Activated CD8-positive, alpha-beta T cell treated with anti-CD3 and anti-CD28 coated beads for 36 hours (primary cell): Measurements from ENCODE around the gene PAIP1. TPM values are rescaled to one million over a fixed set of nuclear protein-coding genes. Genes with fewer than 3 reads are reported as not detected.

Experiments
- ATAC-seq: fragments of 200-7000 bp; cut with Tn5 transposase; one replicate; pipeline ENCODE4 v1.10.0; 2021; ENCODE audit warnings: mild to moderate bottlenecking, moderate library complexity
- CTCF ChIA-PET: fragments of 350-600 bp; sonication (Branson Sonifier 250); formaldehyde crosslinking; loops from one replicate; lab custom pipeline; 2021; ENCODE audit warnings: antibody characterized with exemption; lab: Charles Lee
- POLR2A ChIA-PET: fragments of 350-600 bp; sonication (Branson Sonifier 250); formaldehyde crosslinking; loops from one replicate; lab custom pipeline; 2021; ENCODE audit warnings: antibody characterized with exemption; lab: Charles Lee
- DNase-seq: peaks from one replicate; pipeline ENCODE4 v3.0.0-alpha.2; 2020
- H3K27ac Mint-ChIP-seq: one replicate; pipeline ENCODE4 v1.8.0; 2021; ENCODE audit warnings: mild to moderate bottlenecking, mixed read lengths
- H3K27me3 Mint-ChIP-seq: one replicate; pipeline ENCODE4 v1.8.0; 2021; ENCODE audit warnings: mixed read lengths
- H3K36me3 Mint-ChIP-seq: one replicate; pipeline ENCODE4 v1.8.0; 2021; ENCODE audit warnings: low read depth, mixed read lengths
- H3K4me1 Mint-ChIP-seq: one replicate; pipeline ENCODE4 v1.8.0; 2021; ENCODE audit warnings: low read depth, mixed read lengths
- H3K4me3 Mint-ChIP-seq: one replicate; pipeline ENCODE4 v1.8.0; 2021; ENCODE audit warnings: mild to moderate bottlenecking, moderate library complexity, mixed read lengths
- H3K9me3 Mint-ChIP-seq: one replicate; pipeline ENCODE4 v1.8.0; 2021; ENCODE audit warnings: mixed read lengths
- CTCF ChIP-seq: fragments of 200-600 bp; IDR thresholded peaks from one replicate; pipeline ENCODE4 v1.8.0; 2022; ENCODE audit warnings: antibody characterized with exemption, mild to moderate bottlenecking
- intact Hi-C: fragments of 100-400 bp; cut with micrococcal nuclease; formaldehyde crosslinking; loops from one replicate; pipeline ENCODE4 v1.10.0; 2022
- total RNA-seq, 2 experiments: library from RNA; stranded (reverse); gene quantifications; one replicate each; pipeline ENCODE4 v1.2.3, GENCODE V29; 2021

PAIP1 gene
- total RNA-seq, 2 experiments from 2014 or later = 43.6 to 44.6 TPM

GRCh38 chr5:43497311-43498104 is 59.4 kb downstream of the PAIP1 start:
- ATAC-seq = no peak
- Mint-ChIP-seq H3K9me3 (no peaks in the 10 kb centered on the region), H3K27ac (no peak overlapping the region), H3K27me3 (no peaks in the 10 kb centered on the region), H3K4me3 (no peak overlapping the region), H3K4me1 (no peaks in the 10 kb centered on the region), H3K36me3 (peaks cover 8% of the 10 kb centered on the region)
- ChIA-PET CTCF (interaction anchor here (1.1 kb wide), 1 partner anchor 13 kb away, joined by 4 read pairs; the partner anchor contains the start of gene TMEM267), POLR2A (no interaction called here)
- intact Hi-C loops = no loop called here
- TF ChIP-seq CTCF = no peak
- no peak for DNase-seq

GRCh38 chr5:43491326-43491725 is 65.6 kb downstream of the PAIP1 start:
- no peak for TF ChIP-seq CTCF
- POLR2A ChIA-PET = no interaction called here
- Mint-ChIP-seq H3K4me1 (peaks cover 4% of the 10 kb centered on the region), H3K9me3 (no peaks in the 10 kb centered on the region), H3K27ac (no peak overlapping the region), H3K36me3 (peaks cover 26% of the 10 kb centered on the region), H3K4me3 (no peak overlapping the region), H3K27me3 (no peaks in the 10 kb centered on the region)
- CTCF ChIA-PET = interaction anchor here (1.0 kb wide), 1 partner anchor 102 kb away, joined by 3 read pairs; no protein-coding TSS in a partner anchor
- intact Hi-C loops = no loop called here
- ATAC-seq (no peak), DNase-seq (no peak)

- Mint-ChIP-seq H3K4me3 (no peak overlapping the region), H3K27me3 (no peaks in the 10 kb centered on the region), H3K4me1 (peaks cover 32% of the 10 kb centered on the region), H3K27ac (peak overlapping the region; percentile 100), H3K36me3 (peaks cover 45% of the 10 kb centered on the region), H3K9me3 (no peaks in the 10 kb centered on the region)
- intact Hi-C loops = loop anchor here (10.0 kb wide), 3 partner anchors 172 to 492 kb away; partner anchors contain the start of gene HMGCS1
- ATAC-seq (no peak), DNase-seq (no peak)
- ChIA-PET POLR2A (interaction anchor here (1.5 kb wide), 1 partner anchor 18 kb away, joined by 4 read pairs; no protein-coding TSS in a partner anchor), CTCF (interaction anchor here (1.1 to 4.4 kb wide), 4 partner anchors 74 to 444 kb away, joined by 3 to 30 read pairs (median 8); partner anchors contain the start of gene CCL28)
- TF ChIP-seq CTCF = no peak
Observed at GRCh38 chr5:43486353-43486752, 70.5 kb downstream of the PAIP1 start.

GRCh38 chr5:43485406-43485805 is 71.5 kb downstream of the PAIP1 start:
- Mint-ChIP-seq H3K27ac (peak overlapping the region; percentile 100), H3K27me3 (no peaks in the 10 kb centered on the region), H3K4me3 (peak overlapping the region; percentile 91), H3K4me1 (peaks cover 34% of the 10 kb centered on the region), H3K9me3 (no peaks in the 10 kb centered on the region), H3K36me3 (peaks cover 49% of the 10 kb centered on the region)
- TF ChIP-seq CTCF = no peak
- ChIA-PET CTCF (interaction anchor here (1.0 to 4.4 kb wide), 8 partner anchors 9 to 443 kb away, joined by 3 to 30 read pairs (median 10); partner anchors contain the start of genes C5orf34 and NNT), POLR2A (interaction anchor here (0.6 to 3.5 kb wide), 6 partner anchors 11 to 172 kb away, joined by 3 to 23 read pairs (median 9); partner anchors contain the start of genes C5orf34, HMGCS1 and NNT)
- DNase-seq = peak; percentile 22
- ATAC-seq = no peak
- intact Hi-C loops = loop anchor here (2.0 to 10.0 kb wide), 4 partner anchors 71 to 491 kb away; partner anchors contain the start of genes HMGCS1 and PAIP1
